GM21526 (cell line): ENCODE results near the gene SMOC1.
"Not testable (repeated sequence)": the region's sequence is repeated elsewhere in the genome, so short reads cannot be mapped to it uniquely, and the experiment has no call there.

Source experiments
- ATAC-seq: cut with Tn5 transposase; IDR thresholded peaks from one replicate; pipeline ENCODE4 v1.9.1; 2021; ENCODE audit warnings: moderate library complexity; ENCODE audit not compliant: unreplicated experiment, low FRiP score

SMOC1 gene

DNA sequence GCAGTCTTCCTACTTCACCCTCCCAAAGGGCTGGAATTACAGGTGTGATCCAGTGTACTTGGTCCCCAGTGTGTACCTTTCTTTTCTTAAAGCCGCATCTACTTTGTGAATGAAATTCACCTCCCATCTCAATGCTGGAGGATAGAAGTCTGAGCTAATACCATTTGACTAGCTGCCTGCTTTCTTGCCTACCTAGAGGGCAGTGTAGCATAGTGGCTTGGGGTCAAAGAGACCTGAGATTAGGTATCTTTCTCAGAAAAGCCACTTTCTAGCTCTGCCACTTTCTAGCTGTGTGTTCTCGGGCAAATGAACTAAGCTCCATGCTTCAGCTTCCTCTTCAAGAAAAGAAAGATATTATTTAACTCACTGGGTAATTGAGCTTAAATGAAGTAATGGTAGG, 16.9 kb downstream of the SMOC1 start:
- no peak for ATAC-seq

DNA sequence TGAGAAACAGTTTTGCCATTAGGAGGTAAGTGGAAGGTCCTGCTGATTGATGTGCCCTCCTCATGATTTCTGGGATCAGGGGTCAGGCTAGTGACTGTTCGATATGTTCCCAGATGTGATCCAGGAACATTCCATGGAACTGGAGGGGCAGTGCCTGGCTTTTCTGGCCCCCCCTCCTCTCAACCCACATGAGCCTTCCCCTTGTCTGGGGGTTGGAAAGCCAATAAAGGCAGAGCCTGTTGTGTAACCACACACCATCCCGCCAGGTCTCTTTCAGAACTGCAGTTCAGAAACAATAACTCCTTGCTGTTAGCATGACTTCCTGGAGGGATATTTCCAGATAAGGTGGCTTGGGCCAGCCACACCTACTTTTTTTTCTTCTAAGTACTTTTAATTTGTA, 17.8 kb downstream of the SMOC1 start:
- no peak for ATAC-seq

DNA sequence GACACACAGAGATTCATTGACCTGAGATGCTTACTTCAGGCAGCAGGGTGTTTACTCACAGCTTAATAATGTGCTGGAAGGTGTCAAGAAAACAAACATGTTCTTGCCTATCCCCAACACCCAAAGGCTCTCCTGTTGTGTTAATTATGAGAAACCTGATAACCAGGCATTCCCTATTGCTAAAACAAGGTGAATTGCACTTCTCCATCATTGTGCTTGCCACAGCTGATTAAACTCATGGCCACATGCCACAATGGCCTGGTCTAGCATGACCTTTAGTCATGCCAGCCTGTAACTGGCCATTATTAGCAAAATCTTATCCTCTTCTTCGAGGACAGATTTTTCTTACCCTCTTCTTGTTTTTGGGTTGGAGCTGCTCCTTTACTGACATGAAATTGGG, 21.4 kb downstream of the SMOC1 start:
- ATAC-seq: no peak

DNA sequence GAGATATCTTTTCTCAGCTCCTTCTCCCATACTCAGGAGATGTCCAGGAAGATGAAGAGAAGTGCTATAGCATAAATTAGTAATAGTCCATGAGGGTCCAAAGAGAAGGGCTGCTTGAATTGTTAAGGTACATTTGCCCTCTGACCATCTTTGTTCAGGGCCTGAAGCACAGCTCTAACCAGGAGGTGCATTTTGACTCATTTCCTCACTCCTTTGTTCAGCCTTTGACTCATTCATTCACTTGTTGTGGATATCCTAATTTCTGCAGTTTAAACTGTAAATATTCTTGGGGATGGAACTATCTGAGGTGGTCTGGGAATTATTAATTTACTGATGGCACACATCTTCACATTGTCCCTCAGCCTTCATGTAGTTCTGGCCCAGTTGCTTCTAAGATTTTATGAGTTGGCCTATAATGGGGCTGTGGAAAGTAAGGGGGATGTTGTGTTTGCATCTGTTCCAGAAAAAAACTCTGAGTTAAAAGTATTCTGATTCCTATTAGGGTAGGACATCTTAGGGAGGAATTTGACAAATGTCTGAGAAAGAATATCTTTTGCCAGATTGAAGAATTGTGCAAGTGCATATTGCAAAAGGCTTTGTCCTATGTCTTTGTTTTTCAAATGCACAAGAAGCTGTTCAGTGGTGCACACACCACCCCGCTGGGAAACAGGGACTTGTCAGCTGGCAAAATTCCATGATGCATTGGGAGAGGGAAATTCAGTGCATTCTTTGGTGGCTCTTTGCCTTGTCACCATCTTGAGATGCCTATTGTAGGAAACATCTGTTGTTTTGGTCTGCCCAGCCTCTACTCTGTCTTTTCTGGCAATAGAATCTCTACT, 22.1 kb downstream of the SMOC1 start:
- no peak for ATAC-seq

DNA sequence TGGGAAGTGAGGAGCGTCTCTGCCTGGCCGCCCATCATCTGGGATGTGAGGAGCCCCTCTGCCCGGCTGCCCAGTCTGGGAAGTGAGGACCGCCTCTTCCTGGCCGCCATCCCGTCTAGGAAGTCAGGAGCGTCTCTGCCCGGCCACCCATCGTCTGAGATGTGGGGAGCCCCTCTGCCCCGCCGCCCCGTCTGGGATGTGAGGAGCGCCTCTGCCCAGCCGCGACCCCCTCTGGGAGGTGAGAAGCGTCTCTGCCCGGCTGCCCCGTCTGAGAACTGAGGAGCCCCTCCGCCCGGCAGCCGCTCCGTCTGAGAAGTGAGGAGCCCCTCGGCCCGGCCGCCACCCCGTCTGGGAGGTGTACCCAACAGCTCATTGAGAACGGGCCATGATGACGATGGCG, 23.8 kb downstream of the SMOC1 start:
- not testable (repeated sequence) for ATAC-seq

DNA sequence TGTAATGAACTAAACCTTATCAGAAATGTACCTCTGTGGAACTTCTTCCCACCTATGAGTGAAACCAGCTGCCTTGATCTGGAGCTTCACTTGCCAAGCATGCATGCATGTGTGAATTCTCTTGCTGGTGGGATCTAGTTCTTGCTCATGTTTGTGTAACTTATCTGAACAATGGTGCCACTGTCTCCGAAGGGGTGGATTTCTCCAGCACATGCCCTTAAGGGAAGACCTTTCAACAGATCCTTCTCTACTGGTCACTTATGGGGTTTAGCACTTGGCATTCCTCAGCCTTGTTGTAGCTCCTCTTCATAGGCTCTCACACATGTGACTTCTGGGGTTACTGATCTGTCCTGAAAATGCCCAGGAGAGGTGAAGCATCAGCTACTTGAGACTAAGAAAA, 25.0 kb downstream of the SMOC1 start:
- ATAC-seq: no peak

DNA sequence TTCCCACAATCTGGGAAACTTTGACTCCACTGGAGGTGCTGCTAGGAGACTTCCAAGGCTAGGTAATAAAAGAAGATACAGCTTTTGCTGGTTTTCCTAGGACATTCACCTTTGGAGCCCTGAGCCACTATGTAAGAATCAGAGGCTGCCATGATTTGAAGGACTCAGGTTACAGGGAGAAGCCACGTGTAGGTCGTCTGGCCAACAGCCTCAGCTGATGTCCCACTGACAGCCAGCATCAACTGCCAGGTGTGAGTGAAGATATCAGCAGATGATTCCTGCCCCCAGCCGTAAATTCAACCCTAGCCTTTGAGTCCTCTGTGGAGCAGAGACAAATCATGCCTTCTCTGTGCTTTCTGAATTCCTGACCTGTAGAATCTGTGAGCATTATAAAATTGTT, 27.0 kb downstream of the SMOC1 start:
- no peak for ATAC-seq

DNA sequence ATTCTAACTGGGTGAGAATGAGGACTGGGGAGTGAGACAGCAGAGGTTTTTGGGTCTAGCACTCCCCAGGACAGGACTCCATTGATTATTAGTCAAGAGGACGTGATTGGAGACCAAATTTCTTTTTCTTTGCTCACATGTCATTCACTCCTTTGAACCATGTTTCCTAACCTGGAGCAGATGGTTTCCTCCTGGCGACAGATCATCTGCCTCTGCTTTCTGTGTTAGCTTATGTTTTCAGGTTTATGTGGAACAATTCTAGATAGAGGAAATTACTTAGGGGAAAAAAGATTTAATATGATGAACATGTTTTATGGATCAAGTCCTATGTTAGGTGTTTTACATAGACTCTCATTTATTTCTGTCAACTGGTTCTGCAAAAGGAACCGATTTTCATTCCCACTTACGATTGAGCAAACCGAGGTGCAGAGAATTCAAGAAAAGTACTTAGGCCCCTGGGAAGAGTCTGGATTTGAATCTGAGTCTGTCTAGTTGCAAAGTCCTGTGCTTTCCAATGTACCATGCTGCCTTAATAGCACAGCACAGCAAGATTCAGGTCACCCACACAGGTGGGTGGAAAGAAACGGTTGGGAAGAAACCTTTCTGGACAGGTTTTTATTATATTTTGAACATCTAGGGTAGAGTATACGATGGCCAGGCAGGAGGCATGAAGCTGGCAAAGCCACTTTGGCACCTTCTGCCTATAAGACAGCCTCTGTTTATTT, 30.8 kb downstream of the SMOC1 start:
- ATAC-seq: no peak

DNA sequence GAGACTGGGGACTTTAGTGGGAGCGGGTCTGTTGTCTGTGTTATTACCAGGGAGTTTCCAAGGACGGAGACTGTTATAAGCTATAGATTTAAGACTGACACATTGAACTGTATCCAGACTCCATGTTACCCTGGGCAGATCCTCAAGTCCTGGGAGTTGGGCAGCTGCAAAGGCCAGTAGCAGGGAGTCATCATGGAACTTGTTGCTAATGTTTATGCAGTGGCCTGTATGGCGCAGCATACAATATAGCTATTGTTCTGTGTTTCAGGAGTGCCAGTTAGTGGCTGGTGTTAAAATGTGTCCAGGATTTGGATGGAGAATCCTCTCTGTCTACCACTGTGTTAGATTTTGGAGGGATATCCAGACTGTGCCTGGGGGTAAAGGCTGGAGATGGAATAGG, 31.7 kb downstream of the SMOC1 start:
- no peak for ATAC-seq

DNA sequence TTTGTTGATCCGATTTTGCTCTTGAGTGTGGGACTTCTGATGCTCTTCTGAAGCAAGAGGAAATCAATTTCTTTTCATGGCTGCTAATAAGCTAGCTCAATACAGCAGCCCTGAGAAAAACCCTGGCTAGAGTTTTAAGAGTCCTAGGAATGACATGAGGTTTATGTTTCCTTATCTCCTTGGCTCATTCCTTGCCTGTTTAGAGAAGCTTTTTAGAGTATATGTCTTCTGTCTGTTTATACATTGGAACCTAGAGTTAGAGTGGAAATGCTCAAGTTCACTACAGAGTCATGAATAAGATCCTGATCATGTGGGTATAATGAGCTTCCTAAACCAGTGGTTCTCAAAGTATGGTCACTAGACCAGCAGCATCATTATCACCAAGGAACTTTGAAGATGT, 34.5 kb downstream of the SMOC1 start:
- ATAC-seq: no peak

DNA sequence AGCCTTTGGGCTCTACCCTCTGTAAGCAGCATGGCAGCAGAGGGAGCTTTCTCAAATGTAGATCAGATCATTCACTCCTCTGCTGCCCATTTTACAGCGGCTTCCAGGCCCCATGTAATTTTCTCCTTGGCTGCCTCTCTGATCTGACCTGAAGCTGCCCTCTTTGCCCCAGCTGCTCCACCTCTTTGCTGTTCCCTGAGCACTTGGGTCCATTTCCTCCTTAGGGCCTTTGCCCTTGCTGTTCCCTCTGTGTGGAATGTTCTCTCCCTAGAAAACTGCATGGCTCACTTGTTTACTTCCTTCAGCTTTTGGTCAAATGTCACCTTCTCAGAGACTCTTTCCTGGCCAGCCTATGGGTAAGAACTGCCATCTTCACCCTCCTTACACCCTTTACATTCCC, 37.2 kb downstream of the SMOC1 start:
- ATAC-seq: no peak

DNA sequence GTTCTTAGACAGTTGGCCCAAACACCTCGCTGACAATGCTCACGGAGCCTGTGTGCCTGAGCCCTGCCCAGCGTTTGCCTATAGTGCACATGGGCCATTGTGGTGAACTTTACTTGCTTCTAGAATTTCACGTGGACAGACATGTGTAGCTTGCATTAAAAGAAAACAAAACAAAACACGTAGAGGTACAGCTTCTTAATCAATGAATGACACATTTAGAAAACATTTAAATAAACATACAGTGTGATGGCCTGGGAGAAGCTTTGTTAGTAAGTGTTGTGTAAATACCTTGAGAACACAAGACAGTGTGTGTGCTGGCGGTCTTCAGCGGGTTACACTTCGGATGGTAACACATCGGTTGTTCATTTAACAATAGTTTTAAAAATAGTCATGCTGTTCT, 38.1 kb downstream of the SMOC1 start:
- ATAC-seq: no peak

DNA sequence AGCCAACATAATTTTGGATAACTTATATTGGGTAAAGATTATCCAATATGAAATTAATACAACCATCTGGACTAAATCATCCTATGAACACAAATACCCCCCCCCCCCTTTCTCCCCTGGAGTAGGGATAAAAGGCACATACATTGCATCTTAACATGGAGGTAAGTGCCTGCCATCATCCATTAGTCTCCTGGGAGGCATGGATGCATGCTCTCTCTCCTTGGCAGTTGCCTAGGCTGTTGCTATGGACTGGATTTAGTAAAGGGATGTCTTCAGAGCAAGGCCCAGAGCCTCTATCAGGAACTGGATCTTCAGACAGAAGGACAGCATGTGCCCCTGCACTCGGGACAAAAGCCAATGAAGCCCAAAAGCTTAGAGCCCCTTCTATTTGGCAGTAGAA, 40.6 kb downstream of the SMOC1 start:
- no peak for ATAC-seq

DNA sequence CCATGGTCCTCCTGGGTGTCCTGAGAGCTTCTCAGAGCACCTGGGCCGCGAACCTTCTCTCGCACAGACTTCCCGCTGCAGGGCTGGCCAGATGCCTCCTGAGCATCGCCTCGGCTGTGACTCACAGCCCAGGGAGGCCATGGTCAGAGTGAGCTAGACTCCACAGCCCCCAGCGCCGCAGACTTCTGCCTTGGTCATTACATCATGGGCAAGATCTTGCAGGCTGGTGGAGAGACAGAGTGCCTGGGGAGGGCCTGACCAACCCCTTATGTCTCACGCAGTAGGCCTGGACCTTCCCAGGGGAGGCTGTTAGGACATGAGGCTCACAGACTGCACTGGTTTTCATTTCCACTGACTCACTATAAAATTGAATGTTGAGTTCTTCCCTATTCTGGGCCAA, 41.8 kb downstream of the SMOC1 start:
- ATAC-seq: no peak

DNA sequence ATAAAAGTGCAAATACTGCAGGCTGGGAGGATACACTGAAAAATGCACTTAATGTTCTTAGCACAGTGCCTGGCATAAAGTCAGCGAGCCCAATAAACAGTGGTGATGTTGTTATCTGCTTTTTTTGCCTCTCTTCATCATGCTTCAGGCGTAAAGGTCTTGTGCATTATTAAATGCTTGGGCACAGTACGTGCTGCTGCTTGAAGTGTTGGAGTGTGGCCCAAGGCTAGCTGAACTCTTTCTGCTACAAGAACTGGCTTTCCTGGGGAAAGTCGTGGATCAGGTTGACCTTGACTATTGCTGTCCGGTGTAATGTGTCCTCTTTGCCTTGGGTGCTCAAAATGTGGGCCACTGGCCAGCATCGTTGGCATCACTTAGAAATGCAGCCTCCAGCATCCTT, 43.0 kb downstream of the SMOC1 start:
- no peak for ATAC-seq

DNA sequence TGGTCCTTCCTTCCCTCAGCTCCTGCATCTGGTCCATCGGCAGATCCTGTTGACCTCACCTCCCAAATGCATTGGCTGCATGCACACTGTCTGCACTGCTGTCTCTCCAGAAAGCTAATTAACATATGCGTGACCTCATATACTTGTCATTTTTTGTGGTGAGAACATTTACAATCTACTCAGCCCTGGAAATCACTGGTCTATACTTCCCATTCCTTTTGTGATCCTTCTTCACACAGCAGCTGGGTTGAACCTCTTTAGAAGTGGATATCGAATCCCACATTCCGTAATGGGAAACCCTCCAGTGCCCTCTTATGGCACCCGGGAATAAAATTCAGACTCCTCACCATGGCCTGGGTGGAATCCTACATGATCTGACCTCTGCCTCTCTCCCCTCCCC, 45.0 kb downstream of the SMOC1 start:
- no peak for ATAC-seq

DNA sequence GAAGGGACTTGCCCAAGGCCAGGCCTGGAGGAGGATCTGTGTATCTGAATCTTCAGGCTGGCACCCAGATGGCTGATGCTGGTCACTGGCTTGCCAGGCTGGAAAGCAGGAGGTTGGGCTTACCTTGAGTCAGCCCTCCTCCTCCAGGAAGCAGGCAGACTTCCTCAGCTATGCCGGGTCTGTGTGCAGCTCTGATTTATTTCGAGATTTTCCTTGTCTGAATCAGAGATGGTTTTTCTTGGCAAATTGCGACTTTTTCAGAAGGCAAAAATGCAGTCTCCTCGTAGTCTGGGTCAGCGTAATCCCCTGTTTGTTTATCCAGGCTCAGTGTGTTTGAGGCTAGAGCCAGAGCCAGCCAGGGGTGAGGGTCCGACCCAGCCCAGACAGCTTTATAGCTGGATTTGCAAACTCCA, 48.9 kb downstream of the SMOC1 start:
- ATAC-seq: no peak

DNA sequence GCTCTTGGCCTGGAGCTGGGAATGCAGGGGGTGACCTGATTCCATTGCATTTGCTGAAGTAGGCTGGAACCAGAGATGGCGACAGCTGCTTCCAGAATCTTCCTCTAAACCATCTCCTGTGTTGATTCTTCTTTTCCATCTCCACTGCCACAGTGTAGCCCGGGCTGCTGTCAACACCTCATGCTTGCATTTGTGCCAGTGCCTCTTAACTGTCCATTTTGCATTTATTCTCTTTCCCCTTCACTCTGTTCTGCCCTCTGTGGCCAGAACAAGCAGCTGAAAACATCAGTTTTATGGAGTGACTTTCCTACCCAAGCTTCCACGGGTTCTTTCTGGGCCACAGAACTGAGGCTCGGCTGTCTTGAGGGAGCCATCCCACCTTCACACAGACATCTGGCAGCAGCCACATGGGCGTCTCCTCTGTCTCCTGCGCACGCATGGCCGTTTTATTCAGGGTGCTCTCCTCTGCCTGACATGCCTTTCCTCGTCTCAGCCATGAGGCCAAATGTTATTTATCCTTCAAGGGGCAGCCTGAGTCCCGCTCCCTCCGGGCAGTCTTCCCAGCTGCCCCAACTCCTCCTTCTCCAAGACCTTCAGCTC, 51.7 kb downstream of the SMOC1 start:
- ATAC-seq: no peak

DNA sequence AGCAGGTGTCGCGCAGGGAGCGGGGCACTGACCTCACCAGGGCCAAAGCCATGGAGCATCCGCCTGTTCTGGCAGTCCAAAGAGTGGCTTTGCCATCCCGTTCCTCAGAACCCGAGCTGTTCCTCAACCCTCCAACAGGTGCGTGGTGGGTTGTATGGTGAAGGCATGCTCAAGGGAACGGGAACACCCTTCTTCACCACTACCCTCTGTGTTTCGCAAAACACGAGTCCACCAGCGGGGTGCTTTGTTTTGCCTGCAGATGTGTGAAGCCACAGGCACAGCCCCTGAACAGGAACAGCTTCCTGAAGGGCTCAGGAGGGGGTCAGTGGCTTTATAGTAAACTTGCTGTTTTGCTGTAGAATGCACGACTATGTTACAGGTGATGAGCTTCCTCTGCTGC, 52.7 kb downstream of the SMOC1 start:
- ATAC-seq: no peak

DNA sequence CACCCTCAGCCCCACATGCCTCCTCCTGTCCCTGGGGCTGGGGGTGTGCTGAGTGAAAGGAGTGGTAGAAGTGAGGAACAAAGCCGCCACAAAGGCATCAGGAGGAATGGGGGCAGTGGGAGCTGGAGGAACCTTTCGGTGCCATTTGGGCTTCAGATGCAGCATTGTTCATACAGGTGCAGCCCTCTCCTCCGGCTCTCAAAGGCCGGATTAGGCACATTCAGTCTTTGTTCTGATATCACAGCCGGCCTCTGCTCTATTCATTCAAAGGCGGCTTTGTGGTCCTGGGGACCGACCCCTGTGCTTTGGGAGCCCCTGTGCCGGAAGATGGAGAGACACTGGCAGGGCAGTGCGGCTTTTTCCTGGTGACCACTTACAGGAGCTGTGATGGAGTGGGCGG, 53.2 kb downstream of the SMOC1 start:
- ATAC-seq: no peak

DNA sequence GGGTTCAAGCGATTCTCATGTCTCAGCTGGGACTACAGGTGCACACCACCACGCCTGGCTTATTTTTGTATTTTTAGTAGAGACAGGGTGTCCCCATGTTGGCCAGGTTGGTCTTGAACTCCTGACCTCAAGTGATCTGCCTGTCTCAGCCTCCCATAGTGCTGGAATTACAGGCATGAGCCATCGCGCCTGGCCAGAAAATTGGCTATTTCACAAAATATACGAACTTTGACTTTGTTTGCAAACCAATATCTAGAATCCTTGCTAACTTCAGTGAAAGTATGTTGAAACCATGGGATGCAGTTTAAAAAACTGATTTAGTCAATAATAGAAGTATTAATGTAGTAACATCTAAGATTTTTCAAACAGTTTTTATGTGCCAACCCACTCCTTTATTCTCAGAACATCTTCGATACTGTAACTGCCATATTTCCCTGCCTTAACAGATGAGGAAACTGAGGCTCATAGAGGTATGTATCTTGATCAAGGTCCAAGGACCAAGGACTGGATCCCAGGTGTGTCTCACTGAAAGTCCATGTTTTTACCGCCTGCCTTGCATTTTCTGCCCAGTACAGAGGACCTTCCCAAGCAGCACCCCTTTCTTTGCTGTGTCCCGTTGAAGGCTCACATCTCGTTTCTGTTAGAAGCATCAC, 54.5 kb downstream of the SMOC1 start:
- no peak for ATAC-seq
